Lower leg skin (tissue), 4 donors: Measurements from ENCODE around the gene JAGN1. TPM values are rescaled to one million over a fixed set of nuclear protein-coding genes. Genes with fewer than 3 reads are reported as not detected.
"Not testable (repeated sequence)": the region's sequence is repeated elsewhere in the genome, so short reads cannot be mapped to it uniquely, and the experiment has no call there.

Source experiments
- DNase-seq, 2 donors: peaks; one replicate each; pipeline ENCODE4 v3.0.0-alpha.2; 2019; ENCODE audit warnings: low spot score in 2 of 2
- H3K4me3 ChIP-seq: fragments of 200-600 bp; sonication (generic); 2 replicates; pipeline ENCODE4 v1.5.1; 2017; ENCODE audit warnings: mild to moderate bottlenecking, low read depth; ENCODE audit not compliant: poor library complexity, severe bottlenecking
- POLR2A ChIP-seq, 2 donors: fragments of 450-650 bp; IDR thresholded peaks; one replicate each; pipeline ENCODE4 v1.6.1; 2016 to 2017; ENCODE audit warnings: antibody characterized with exemption in 2 of 2, mild to moderate bottlenecking in 1 of 2, moderate library complexity in 1 of 2
- WGBS, 2 donors: methylation state at CpG; one replicate each; pipeline ENCODE4 v1.1.5; 2018; 5-methylcytosine and 5-hydroxymethylcytosine counted together
- intact Hi-C: fragments of 100-400 bp; cut with DNase I; formaldehyde crosslinking; loops from one replicate; pipeline ENCODE4 v1.15.0; 2023; ENCODE audit warnings: low total_unique reads
- total RNA-seq, 4 donors: library from RNA; depleted of rRNA; stranded (reverse); fragments of >200 nt; gene quantifications; one replicate each; pipeline ENCODE4 v1.1.0, GENCODE V29; 2016
- TF ChIP-seq, protein P1 (sequence below), 3 donors: fragments of 450-650 bp; IDR thresholded peaks; one replicate each; pipeline ENCODE4 v1.5.1; 2016; ENCODE audit warnings: antibody characterized with exemption in 3 of 3, mild to moderate bottlenecking in 3 of 3, moderate library complexity in 2 of 3

JAGN1 gene
- 10 to 100 TPM; 39.2 to 70.6 (median 51.0) TPM for total RNA-seq

DNA sequence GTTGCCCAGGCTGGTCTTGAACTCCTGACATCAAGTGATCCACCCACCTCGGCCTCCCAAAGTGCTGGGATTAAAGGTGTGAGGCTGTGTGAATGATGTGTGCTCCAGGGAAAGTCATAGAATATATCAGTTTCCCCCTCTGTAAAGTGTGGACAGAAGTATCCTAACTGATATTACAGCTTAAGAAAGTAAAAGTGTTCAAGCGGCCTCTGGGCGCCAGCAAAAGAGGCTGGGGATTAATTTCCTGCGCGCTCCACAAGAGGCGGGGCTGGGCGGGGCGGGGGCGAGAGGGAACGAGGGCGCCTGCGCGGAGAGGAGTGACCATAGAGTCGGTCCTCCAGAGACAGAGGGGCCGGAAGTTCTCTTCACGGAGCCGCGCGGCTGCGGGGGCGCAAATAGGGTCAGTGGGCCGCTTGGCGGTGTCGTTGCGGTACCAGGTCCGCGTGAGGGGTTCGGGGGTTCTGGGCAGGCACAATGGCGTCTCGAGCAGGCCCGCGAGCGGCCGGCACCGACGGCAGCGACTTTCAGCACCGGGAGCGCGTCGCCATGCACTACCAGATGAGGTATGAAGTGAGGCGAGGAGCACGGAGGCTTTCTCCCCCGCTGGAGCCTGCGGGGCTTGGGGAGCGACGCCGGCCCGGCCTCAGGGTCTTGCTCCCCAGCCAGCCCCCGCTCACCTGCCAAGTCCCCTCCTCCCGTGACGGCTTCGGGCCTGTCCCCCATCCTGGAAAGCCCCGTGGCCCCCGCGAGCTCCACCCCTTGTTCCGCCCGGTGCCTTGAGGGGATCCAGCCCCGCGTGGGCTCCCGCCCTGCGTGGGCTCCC, at the start of gene JAGN1:
Gene JAGN1 (plus strand): TSS at position 362 of the 823 bp plus-strand sequence. CDS start 113 bp downstream, at position 475.
- peak; percentile 86 to 97 for DNase-seq
- TF ChIP-seq POLR2A (IDR thresholded peaks at IDR 0.05), result peak in 1 of 2 donors; percentile 25
- TF ChIP-seq, protein P1, sequence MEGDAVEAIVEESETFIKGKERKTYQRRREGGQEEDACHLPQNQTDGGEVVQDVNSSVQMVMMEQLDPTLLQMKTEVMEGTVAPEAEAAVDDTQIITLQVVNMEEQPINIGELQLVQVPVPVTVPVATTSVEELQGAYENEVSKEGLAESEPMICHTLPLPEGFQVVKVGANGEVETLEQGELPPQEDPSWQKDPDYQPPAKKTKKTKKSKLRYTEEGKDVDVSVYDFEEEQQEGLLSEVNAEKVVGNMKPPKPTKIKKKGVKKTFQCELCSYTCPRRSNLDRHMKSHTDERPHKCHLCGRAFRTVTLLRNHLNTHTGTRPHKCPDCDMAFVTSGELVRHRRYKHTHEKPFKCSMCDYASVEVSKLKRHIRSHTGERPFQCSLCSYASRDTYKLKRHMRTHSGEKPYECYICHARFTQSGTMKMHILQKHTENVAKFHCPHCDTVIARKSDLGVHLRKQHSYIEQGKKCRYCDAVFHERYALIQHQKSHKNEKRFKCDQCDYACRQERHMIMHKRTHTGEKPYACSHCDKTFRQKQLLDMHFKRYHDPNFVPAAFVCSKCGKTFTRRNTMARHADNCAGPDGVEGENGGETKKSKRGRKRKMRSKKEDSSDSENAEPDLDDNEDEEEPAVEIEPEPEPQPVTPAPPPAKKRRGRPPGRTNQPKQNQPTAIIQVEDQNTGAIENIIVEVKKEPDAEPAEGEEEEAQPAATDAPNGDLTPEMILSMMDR (IDR thresholded peaks at IDR 0.05), result no peak
- 0 to 1% methylated on average over 34 to 40 of the region's 62 CpGs for WGBS, 2 donors
- intact Hi-C loops, result no loop called here
- peak within 1 kb of the TSS; percentile 92 for H3K4me3 ChIP-seq

DNA sequence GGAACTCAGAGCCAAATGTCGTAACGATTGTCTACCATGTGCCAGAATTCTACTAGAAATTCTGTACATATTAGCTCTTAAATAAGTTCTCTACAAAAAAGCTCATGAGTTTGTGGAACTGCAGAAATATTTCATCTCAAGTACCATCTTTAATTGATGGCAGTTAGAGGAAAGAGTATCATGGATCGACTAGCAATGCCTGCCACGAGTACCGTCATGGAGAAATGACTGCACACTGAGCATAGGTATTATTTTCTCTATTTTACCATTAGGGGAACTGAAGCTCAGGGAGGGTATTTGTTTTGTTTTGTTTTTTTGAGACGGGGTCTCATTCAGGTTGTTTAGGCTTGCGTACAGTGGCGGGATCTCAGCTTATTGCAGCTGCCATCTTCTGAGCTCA, 49.4 kb upstream of the JAGN1 start:
- intact Hi-C loops, result no loop called here
- H3K4me3 ChIP-seq, result no peak overlapping the region
- 81 to 92% methylated on average over 8 of the region's 8 CpGs for WGBS, 2 donors
- TF ChIP-seq, protein P1 (IDR thresholded peaks at IDR 0.05), result no peak
- TF ChIP-seq POLR2A (IDR thresholded peaks at IDR 0.05), result no peak
- no peak for DNase-seq

- intact Hi-C loops, result no loop called here
- TF ChIP-seq, protein P1 (IDR thresholded peaks at IDR 0.05), result no peak
- TF ChIP-seq POLR2A (IDR thresholded peaks at IDR 0.05), result no peak
- peak within 1 kb of the TSS; percentile 59 for H3K4me3 ChIP-seq
- 0% methylated on average over 36 to 38 of the region's 42 CpGs for whole genome bisulfite sequencing, 2 donors
- DNase-seq, result peak; percentile 97 to 100
Measured at GRCh38 chr3:9843715-9844438, 46.5 kb upstream of the JAGN1 start, which contains the start of gene RPUSD3. TSS of gene RPUSD3 (minus strand) at chr3:9844008. CDS start at chr3:9843990, 18 bp downstream.

- H3K4me3 ChIP-seq, result no peak overlapping the region
- TF ChIP-seq, protein P1 (IDR thresholded peaks at IDR 0.05), result no peak
- TF ChIP-seq POLR2A (IDR thresholded peaks at IDR 0.05), result no peak
- WGBS, 2 donors, result 77 to 87% methylated on average over 6 of the region's 6 CpGs
- DNase-seq, result no peak
- intact Hi-C loops, result no loop called here
Measured at GRCh38 chr3:9846231-9846630, 44.2 kb upstream of the JAGN1 start.

GRCh38 chr3:9846931-9847488, 43.4 kb upstream of the JAGN1 start:
- DNase-seq, result no peak
- H3K4me3 ChIP-seq, result no peak overlapping the region
- TF ChIP-seq, protein P1 (IDR thresholded peaks at IDR 0.05), result no peak
- TF ChIP-seq POLR2A (IDR thresholded peaks at IDR 0.05), result no peak
- WGBS, 2 donors, result 92 to 100% methylated on average over 3 to 5 of the region's 6 CpGs
- intact Hi-C loops, result no loop called here

GRCh38 chr3:9847870-9848269, 42.5 kb upstream of the JAGN1 start:
- H3K4me3 ChIP-seq, DNase-seq, intact Hi-C loops: not testable (repeated sequence)
- 51 to 54% methylated on average over 8 to 9 of the region's 9 CpGs for WGBS, 2 donors

GRCh38 chr3:9848860-9849259, 41.5 kb upstream of the JAGN1 start:
- H3K4me3 ChIP-seq, DNase-seq, intact Hi-C loops: not testable (repeated sequence)
- WGBS, 2 donors, result 27% methylated on average over 4 of the region's 4 CpGs

- 70 to 73% methylated on average over 6 of the region's 6 CpGs for WGBS, 2 donors
- not testable (repeated sequence) for H3K4me3 ChIP-seq, DNase-seq
- intact Hi-C loops, result loop anchor here (10.0 kb wide), 1 partner anchor 63 kb away; the partner anchor contains the start of gene IL17RC
Measured at GRCh38 chr3:9851383-9851782, 39.0 kb upstream of the JAGN1 start.
